Osteoblast (primary cell): ENCODE results near the gene TNN. TPM values are rescaled to one million over a fixed set of nuclear protein-coding genes. Genes with fewer than 3 reads are reported as not detected.

Experiments
- DNase-seq: peaks from one replicate; pipeline ENCODE4 v3.0.0; 2011; ENCODE audit warnings: low spot score, mixed read lengths; ENCODE audit not compliant: insufficient read length; ENCODE audit errors: missing footprints
- H2AFZ ChIP-seq: 2 replicates; pipeline ENCODE4 v1.6.0; 2011; ENCODE audit warnings: mild to moderate bottlenecking, low read length
- H3K27ac ChIP-seq: 2 replicates; pipeline ENCODE4 v1.5.1; 2011; ENCODE audit warnings: mild to moderate bottlenecking, low read depth, low read length, moderate library complexity
- H3K27me3 ChIP-seq: 2 replicates; pipeline ENCODE4 v1.6.0; 2012; ENCODE audit warnings: mild to moderate bottlenecking, control low read depth, inconsistent platforms, low read length, moderate library complexity; ENCODE audit not compliant: insufficient read depth
- H3K36me3 ChIP-seq: 2 replicates; pipeline ENCODE4 v1.5.1; 2011; ENCODE audit warnings: mild to moderate bottlenecking, low read length, control low read depth, moderate library complexity; ENCODE audit not compliant: insufficient read depth
- H3K4me1 ChIP-seq: 2 replicates; pipeline ENCODE4 v1.5.1; 2011; ENCODE audit warnings: mild to moderate bottlenecking, low read length, control low read depth, moderate library complexity; ENCODE audit not compliant: insufficient read depth
- H3K4me2 ChIP-seq: 2 replicates; pipeline ENCODE4 v1.6.0; 2011; ENCODE audit warnings: mild to moderate bottlenecking, low read length; ENCODE audit not compliant: insufficient read depth
- H3K4me3 ChIP-seq: fragments of 200-600 bp; sonication (generic); 3 replicates; pipeline ENCODE4 v1.5.1; 2012; ENCODE audit warnings: mild to moderate bottlenecking, low read length, inconsistent platforms; ENCODE audit not compliant: insufficient read depth
- H3K79me2 ChIP-seq: 2 replicates; pipeline ENCODE4 v1.6.0; 2012; ENCODE audit warnings: mild to moderate bottlenecking, low read length, control low read depth, inconsistent platforms; ENCODE audit not compliant: insufficient read depth
- H3K9me3 ChIP-seq: 2 replicates; pipeline ENCODE4 v1.5.1; 2011; ENCODE audit warnings: low read depth, low read length, control low read depth
- H4K20me1 ChIP-seq: 2 replicates; pipeline ENCODE4 v1.6.0; 2012; ENCODE audit warnings: mild to moderate bottlenecking, low read length, control low read depth; ENCODE audit not compliant: insufficient read depth
- CTCF ChIP-seq: IDR thresholded peaks from 2 replicates; pipeline ENCODE4 v1.5.1; 2011; ENCODE audit warnings: mild to moderate bottlenecking, low read depth, low read length, moderate library complexity; ENCODE audit errors: extremely low read depth
- total RNA-seq: library from RNA; depleted of rRNA; stranded (reverse); fragments of >200 nt; gene quantifications from 2 replicates; pipeline ENCODE4 v1.2.3, GENCODE V29; 2012

Gene TNN
- total RNA-seq, 1 donor, result under 0.01 TPM

- no peaks in the 10 kb centered on the region for H3K79me2 ChIP-seq
- H3K27ac ChIP-seq, result no peak overlapping the region
- H3K27me3 ChIP-seq, result no peaks in the 10 kb centered on the region
- H3K9me3 ChIP-seq, result no peaks in the 10 kb centered on the region
- H3K4me2 ChIP-seq, result no peak overlapping the region
- H3K4me1 ChIP-seq, result no peaks in the 10 kb centered on the region
- TF ChIP-seq CTCF, result no peak
- no peak overlapping the region for H2AFZ ChIP-seq
- no peak for DNase-seq
- H4K20me1 ChIP-seq, result no peaks in the 10 kb centered on the region
- H3K4me3 ChIP-seq, result no peak overlapping the region
- no peaks in the 10 kb centered on the region for H3K36me3 ChIP-seq
These were observed 101.1 kb downstream of the TNN start for GRCh38 chr1:175168782-175169181.

GRCh38 chr1:175169286-175170018 is 101.8 kb downstream of the TNN start:
- Histone ChIP-seq H3K36me3 (no peaks in the 10 kb centered on the region), H3K4me1 (no peaks in the 10 kb centered on the region), H3K27me3 (no peaks in the 10 kb centered on the region), H3K9me3 (no peaks in the 10 kb centered on the region), H2AFZ (no peak overlapping the region), H3K79me2 (no peaks in the 10 kb centered on the region), H3K4me3 (no peak overlapping the region), H4K20me1 (no peaks in the 10 kb centered on the region), H3K27ac (no peak overlapping the region), H3K4me2 (no peak overlapping the region)
- no peak for TF ChIP-seq CTCF
- no peak for DNase-seq

- H3K4me2 ChIP-seq, result no peak overlapping the region
- no peak overlapping the region for H3K4me3 ChIP-seq
- H3K79me2 ChIP-seq, result no peaks in the 10 kb centered on the region
- no peaks in the 10 kb centered on the region for H3K27me3 ChIP-seq
- no peak overlapping the region for H3K27ac ChIP-seq
- no peak for TF ChIP-seq CTCF
- DNase-seq, result no peak
- no peaks in the 10 kb centered on the region for H3K9me3 ChIP-seq
- H3K36me3 ChIP-seq, result no peaks in the 10 kb centered on the region
- no peak overlapping the region for H2AFZ ChIP-seq
- no peaks in the 10 kb centered on the region for H4K20me1 ChIP-seq
- no peaks in the 10 kb centered on the region for H3K4me1 ChIP-seq
These were observed 103.6 kb downstream of the TNN start for GRCh38 chr1:175171036-175171913.

GRCh38 chr1:175172503-175172902 is 104.9 kb downstream of the TNN start:
- TF ChIP-seq CTCF, result no peak
- no peaks in the 10 kb centered on the region for H3K79me2 ChIP-seq
- H3K4me1 ChIP-seq, result no peaks in the 10 kb centered on the region
- no peaks in the 10 kb centered on the region for H3K27me3 ChIP-seq
- H3K4me2 ChIP-seq, result no peak overlapping the region
- H3K9me3 ChIP-seq, result no peaks in the 10 kb centered on the region
- H4K20me1 ChIP-seq, result no peaks in the 10 kb centered on the region
- DNase-seq, result no peak
- no peak overlapping the region for H2AFZ ChIP-seq
- H3K36me3 ChIP-seq, result no peaks in the 10 kb centered on the region
- no peak overlapping the region for H3K4me3 ChIP-seq
- H3K27ac ChIP-seq, result no peak overlapping the region
